A673 (cell line): Measurements from ENCODE around the gene PSENEN.

Source experiments
- EZH2 ChIP-seq: fragments of 200-600 bp; sonication (generic); IDR thresholded peaks from 2 replicates; pipeline ENCODE4 v1.6.1; 2017; ENCODE audit warnings: borderline replicate concordance, low read depth, mild to moderate bottlenecking, mixed read lengths, antibody characterized with exemption, low read length; ENCODE audit not compliant: poor library complexity, severe bottlenecking
- TF ChIP-seq, protein P1 (sequence below): fragments of 300-800, 200-600 bp; sonication (generic); conservative IDR thresholded peaks from 2 replicates; pipeline ENCODE4 v1.5.1; 2017; ENCODE audit warnings: low read depth, mild to moderate bottlenecking, antibody characterized with exemption, low read length, moderate library complexity, mixed read lengths

DNA sequence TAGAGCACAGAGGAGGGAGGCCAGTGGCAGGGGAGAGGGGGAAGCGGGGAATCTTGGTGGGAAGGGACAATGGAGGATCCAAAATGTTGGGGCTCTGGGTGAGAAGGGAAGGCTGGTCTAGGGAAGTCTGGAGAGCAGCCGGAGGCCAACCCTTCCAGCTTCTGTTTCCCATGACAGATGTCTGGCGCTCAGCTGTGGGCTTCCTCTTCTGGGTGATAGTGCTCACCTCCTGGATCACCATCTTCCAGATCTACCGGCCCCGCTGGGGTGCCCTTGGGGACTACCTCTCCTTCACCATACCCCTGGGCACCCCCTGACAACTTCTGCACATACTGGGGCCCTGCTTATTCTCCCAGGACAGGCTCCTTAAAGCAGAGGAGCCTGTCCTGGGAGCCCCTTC is 1.1 kb downstream of the PSENEN start:
- TF ChIP-seq, protein P1, sequence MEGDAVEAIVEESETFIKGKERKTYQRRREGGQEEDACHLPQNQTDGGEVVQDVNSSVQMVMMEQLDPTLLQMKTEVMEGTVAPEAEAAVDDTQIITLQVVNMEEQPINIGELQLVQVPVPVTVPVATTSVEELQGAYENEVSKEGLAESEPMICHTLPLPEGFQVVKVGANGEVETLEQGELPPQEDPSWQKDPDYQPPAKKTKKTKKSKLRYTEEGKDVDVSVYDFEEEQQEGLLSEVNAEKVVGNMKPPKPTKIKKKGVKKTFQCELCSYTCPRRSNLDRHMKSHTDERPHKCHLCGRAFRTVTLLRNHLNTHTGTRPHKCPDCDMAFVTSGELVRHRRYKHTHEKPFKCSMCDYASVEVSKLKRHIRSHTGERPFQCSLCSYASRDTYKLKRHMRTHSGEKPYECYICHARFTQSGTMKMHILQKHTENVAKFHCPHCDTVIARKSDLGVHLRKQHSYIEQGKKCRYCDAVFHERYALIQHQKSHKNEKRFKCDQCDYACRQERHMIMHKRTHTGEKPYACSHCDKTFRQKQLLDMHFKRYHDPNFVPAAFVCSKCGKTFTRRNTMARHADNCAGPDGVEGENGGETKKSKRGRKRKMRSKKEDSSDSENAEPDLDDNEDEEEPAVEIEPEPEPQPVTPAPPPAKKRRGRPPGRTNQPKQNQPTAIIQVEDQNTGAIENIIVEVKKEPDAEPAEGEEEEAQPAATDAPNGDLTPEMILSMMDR, result no peak
- TF ChIP-seq EZH2, result no peak
